A549 (cell line): Measurements from ENCODE around the gene SLC22A23.

Experiments
- CBX2 ChIP-seq: fragments of 200-600 bp; sonication (generic); IDR thresholded peaks from 2 replicates; pipeline ENCODE4 v1.6.1; 2016; ENCODE audit warnings: low read depth, mild to moderate bottlenecking, borderline replicate concordance
- CTCF ChIP-seq: fragments of >200 bp; sonication (Bioruptor Twin); formaldehyde crosslinking; IDR thresholded peaks from 3 replicates; pipeline ENCODE4 v1.5.1; 2016
- EP300 ChIP-seq, 2 experiments: fragments of >200 bp; sonication (Bioruptor Twin); formaldehyde crosslinking; IDR thresholded peaks; 2 replicates in 1 of 2; 3 replicates in 1 of 2; pipeline ENCODE4 v1.6.1; 2016 to 2017
- POLR2A ChIP-seq: IDR thresholded peaks from 2 replicates; pipeline ENCODE4 v1.6.1; 2012; ENCODE audit warnings: mild to moderate bottlenecking, low read length
- TF ChIP-seq, protein P1 (sequence below): fragments of 450-650 bp; IDR thresholded peaks from 2 replicates; pipeline ENCODE4 v1.6.1; 2014; ENCODE audit warnings: antibody characterized with exemption

GRCh38 chr6:3272911-3273547 lies 183.8 kb downstream of the SLC22A23 start:
- TF ChIP-seq, protein P1, sequence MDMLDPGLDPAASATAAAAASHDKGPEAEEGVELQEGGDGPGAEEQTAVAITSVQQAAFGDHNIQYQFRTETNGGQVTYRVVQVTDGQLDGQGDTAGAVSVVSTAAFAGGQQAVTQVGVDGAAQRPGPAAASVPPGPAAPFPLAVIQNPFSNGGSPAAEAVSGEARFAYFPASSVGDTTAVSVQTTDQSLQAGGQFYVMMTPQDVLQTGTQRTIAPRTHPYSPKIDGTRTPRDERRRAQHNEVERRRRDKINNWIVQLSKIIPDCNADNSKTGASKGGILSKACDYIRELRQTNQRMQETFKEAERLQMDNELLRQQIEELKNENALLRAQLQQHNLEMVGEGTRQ, result no peak
- TF ChIP-seq CTCF, result no peak
- TF ChIP-seq CBX2, result no peak
- TF ChIP-seq EP300 (IDR thresholded peaks at IDR 0.05), result no peak
- TF ChIP-seq POLR2A, result no peak
